Right atrium auricular region (tissue), 2 donors: ENCODE results near the gene DLK2. TPM values are rescaled to one million over a fixed set of nuclear protein-coding genes. Genes with fewer than 3 reads are reported as not detected.
"Not testable (repeated sequence)": the region's sequence is repeated elsewhere in the genome, so short reads cannot be mapped to it uniquely, and the experiment has no call there.

ENCODE experiments used
- DNase-seq: peaks from one replicate; pipeline ENCODE4 v3.0.0-alpha.2; 2019; ENCODE audit warnings: low spot score
- H3K27ac ChIP-seq, 2 donors: fragments of 200-600 bp; sonication (generic); 1 replicate in 1 of 2; 2 replicates in 1 of 2; pipeline ENCODE4 v1.5.1; 2016 to 2019
- H3K27me3 ChIP-seq, 2 donors: fragments of 200-600 bp; sonication (generic); one replicate each; pipeline versions ENCODE4 v1.5.1 to v1.6.0; 2017 to 2019
- H3K36me3 ChIP-seq: fragments of 200-600 bp; sonication (generic); one replicate; pipeline ENCODE4 v1.5.1; 2016
- H3K4me1 ChIP-seq, 2 donors: fragments of 200-600 bp; sonication (generic); one replicate each; pipeline versions ENCODE4 v1.5.1 to v1.6.0; 2017 to 2019
- H3K4me3 ChIP-seq, 2 donors: fragments of 200-600 bp; sonication (generic); 1 replicate in 1 of 2; 2 replicates in 1 of 2; pipeline ENCODE4 v1.5.1; 2017 to 2019; ENCODE audit warnings: mild to moderate bottlenecking in 1 of 2, moderate library complexity in 1 of 2
- H3K9me3 ChIP-seq, 2 donors: fragments of 200-600 bp; sonication (generic); one replicate each; pipeline ENCODE4 v1.5.1; 2019
- total RNA-seq, 2 donors: library from RNA; depleted of rRNA; stranded (reverse); fragments of >200 nt; gene quantifications; one replicate each; pipeline ENCODE4 v1.1.0, GENCODE V29; 2016
- TF ChIP-seq, protein P1 (sequence below), 2 donors: fragments of 200-600 bp; sonication (generic); IDR thresholded peaks; one replicate each; pipeline ENCODE4 v1.5.1; 2019; ENCODE audit warnings: antibody characterized with exemption in 2 of 2

The DLK2 gene
- total RNA-seq, 2 donors from 2014 or later = 1.3 TPM; not detected in 1

DNA sequence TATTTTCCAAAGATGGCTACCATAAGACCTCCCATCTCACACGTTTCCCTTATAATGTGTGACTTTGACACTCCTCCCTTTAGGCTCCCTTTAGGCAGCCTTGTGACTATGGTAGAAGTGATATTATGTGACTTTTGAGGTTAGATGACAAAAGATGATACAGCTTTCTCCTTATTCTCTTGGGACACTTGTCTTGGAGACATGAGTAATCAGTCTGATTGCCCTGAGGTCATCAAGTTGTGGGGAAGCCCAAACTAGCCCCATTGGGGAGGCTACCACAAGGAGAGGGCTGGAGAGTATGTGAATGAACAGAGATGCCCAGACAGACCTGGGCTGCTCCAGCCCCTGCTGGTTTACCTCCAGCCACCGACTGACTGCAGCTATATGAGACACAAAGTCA is 10.6 kb upstream of the DLK2 start:
- Histone ChIP-seq H3K4me1 (peaks cover 0 to 7% of the 10 kb centered on the region in 2 donors), H3K27ac (no peak overlapping the region), H3K4me3 (no peak overlapping the region), H3K36me3 (no peaks in the 10 kb centered on the region), H3K27me3 (no peaks in the 10 kb centered on the region), H3K9me3 (no peaks in the 10 kb centered on the region)
- TF ChIP-seq, protein P1, sequence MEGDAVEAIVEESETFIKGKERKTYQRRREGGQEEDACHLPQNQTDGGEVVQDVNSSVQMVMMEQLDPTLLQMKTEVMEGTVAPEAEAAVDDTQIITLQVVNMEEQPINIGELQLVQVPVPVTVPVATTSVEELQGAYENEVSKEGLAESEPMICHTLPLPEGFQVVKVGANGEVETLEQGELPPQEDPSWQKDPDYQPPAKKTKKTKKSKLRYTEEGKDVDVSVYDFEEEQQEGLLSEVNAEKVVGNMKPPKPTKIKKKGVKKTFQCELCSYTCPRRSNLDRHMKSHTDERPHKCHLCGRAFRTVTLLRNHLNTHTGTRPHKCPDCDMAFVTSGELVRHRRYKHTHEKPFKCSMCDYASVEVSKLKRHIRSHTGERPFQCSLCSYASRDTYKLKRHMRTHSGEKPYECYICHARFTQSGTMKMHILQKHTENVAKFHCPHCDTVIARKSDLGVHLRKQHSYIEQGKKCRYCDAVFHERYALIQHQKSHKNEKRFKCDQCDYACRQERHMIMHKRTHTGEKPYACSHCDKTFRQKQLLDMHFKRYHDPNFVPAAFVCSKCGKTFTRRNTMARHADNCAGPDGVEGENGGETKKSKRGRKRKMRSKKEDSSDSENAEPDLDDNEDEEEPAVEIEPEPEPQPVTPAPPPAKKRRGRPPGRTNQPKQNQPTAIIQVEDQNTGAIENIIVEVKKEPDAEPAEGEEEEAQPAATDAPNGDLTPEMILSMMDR (IDR thresholded peaks at IDR 0.05) = no peak
- DNase-seq = no peak

DNA sequence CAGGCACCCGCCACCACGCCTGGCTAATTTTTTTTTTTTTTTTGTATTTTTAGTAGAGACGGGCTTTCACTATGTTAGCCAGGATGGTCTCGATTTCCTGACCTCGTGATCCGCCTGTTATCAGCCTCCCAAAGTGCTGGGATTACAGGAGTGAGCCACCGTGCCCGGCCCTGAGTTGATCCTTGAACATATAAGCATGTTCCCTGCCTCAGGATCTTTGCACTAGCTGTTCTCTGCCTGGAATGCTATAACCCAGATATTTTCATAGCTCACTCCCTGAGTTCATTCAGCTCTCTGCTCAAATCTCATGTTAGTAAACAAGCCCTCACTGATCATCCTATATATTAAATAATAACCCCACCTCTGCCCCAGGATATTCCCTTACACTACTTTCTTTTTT is 9.0 kb upstream of the DLK2 start:
- Histone ChIP-seq H3K27me3 (no peaks in the 10 kb centered on the region), H3K4me3 (no peak overlapping the region), H3K9me3 (no peaks in the 10 kb centered on the region), H3K27ac (no peak overlapping the region), H3K4me1 (peaks cover 0 to 5% of the 10 kb centered on the region in 2 donors), H3K36me3 (no peaks in the 10 kb centered on the region)
- TF ChIP-seq, protein P1 (IDR thresholded peaks at IDR 0.05) = no peak
- DNase-seq = no peak

DNA sequence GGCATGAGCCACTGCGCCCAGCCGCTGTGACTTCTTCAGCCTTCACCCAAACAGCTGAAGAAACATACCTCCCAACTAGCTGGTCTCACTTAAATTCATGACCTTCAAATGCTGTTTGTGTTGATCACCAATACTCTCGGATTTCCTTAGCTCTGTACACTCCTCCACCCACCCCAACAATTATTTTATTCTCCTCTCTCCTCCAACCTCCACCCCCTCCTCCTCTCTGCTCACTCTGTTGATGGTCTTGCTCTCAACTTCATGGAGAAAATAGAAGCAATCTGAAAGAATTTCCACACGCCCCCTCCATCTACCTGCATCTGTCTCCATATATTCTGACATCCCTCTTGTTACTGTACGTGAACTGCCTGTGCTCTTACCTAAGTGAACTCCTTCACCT is 6.6 kb upstream of the DLK2 start:
- Histone ChIP-seq H3K27me3 (no peaks in the 10 kb centered on the region), H3K9me3 (no peaks in the 10 kb centered on the region), H3K27ac (no peak overlapping the region), H3K4me1 (no peaks in the 10 kb centered on the region), H3K4me3 (no peak overlapping the region), H3K36me3 (no peaks in the 10 kb centered on the region)
- DNase-seq = no peak
- TF ChIP-seq, protein P1 (IDR thresholded peaks at IDR 0.05) = no peak

DNA sequence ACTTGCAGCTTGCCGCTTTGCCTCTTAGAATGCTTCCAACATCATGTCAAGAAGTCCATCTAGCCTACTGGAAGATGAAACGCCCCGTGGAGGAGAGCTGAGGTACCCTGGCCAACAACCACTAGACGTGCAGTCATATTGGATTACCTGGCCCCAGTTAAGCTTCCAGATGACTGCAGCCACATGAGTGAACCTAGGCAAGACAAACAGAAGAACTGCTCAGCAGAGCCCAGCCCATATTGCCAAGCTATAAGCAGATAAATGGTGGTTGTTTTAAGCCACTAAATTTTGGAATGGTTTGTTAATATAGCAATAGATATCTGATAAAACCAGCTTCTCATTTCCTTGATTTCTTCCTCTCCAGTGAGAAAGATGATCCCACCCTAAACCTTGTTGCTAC is 4.7 kb upstream of the DLK2 start:
- no peaks in the 10 kb centered on the region for H3K9me3 ChIP-seq
- H3K27ac ChIP-seq = no peak overlapping the region
- TF ChIP-seq, protein P1 (IDR thresholded peaks at IDR 0.05) = no peak
- no peak overlapping the region for H3K4me3 ChIP-seq
- H3K36me3 ChIP-seq = no peaks in the 10 kb centered on the region
- no peak for DNase-seq
- peaks cover 0 to 6% of the 10 kb centered on the region in 2 donors for H3K27me3 ChIP-seq
- peaks cover 0 to 11% of the 10 kb centered on the region in 2 donors for H3K4me1 ChIP-seq

DNA sequence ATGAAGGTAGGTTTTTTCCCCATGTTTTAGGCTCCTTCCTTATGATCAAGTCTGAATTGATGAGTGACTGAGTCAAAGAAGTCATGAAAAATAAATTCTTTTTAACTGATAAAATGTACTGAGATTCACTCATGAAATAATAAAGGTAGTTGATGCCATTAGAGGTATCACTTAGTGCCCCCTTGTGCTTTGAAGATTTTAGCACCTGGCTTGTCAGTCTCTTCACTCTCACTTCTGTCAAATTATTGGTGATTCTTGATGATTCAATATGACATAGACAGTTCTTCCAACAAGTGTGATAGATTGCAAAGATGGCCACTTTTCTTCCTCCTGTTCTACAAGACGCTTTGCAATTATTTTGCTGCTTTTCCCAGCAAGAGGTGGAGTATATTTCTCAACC is 4.2 kb upstream of the DLK2 start:
- Histone ChIP-seq H3K36me3 (no peaks in the 10 kb centered on the region), H3K4me3 (no peak overlapping the region), H3K27me3 (peaks cover 0 to 6% of the 10 kb centered on the region in 2 donors), H3K9me3 (no peaks in the 10 kb centered on the region), H3K4me1 (peaks cover 0 to 16% of the 10 kb centered on the region in 2 donors), H3K27ac (no peak overlapping the region)
- DNase-seq = no peak
- TF ChIP-seq, protein P1 (IDR thresholded peaks at IDR 0.05) = no peak

DNA sequence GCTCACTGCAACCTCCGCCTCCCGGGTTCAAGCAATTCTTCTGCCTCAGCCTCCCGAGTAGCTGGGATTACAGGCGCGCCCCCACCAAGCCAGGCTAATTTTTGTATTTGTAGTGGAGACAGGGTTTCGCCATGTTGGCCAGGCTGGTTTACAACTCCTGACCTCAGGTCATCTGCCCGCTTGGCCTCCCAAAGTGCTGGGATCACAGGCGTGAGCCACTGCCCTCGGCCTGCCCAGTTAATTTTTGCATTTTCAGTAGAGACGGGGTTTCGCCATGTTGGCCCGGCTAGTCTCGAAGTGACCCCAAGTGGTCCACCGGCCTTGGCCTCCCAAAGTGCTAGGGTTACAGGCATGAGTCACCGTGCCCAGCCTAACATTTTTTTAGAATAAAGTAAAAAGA is 2.8 kb upstream of the DLK2 start:
- H3K27ac ChIP-seq, H3K36me3 ChIP-seq, H3K9me3 ChIP-seq, DNase-seq, H3K27me3 ChIP-seq, H3K4me3 ChIP-seq: not testable (repeated sequence)
- H3K4me1 ChIP-seq = peaks cover 0 to 20% of the 10 kb centered on the region in 2 donors
